Measurements from ENCODE around the gene CDKN1C. TPM values are rescaled to one million over a fixed set of nuclear protein-coding genes. Genes with fewer than 3 reads are reported as not detected.
A peak's percentile ranks its signal among the peaks of the same experiment; 100 is the strongest.

CDKN1C gene
- total RNA-seq, 2 donors from 2014 or later, result 17.2 to 28.7 TPM

- Histone ChIP-seq H3K27ac (peak within 1 kb of the TSS; percentile 29 to 52), H3K4me1 (peaks cover 0 to 39% of the 10 kb centered on the region in 2 donors), H3K36me3 (no peaks in the 10 kb centered on the region), H3K4me3 (peak within 1 kb of the TSS; percentile 43 to 60), H3K27me3 (peaks cover 0 to 6% of the 10 kb centered on the region in 2 donors), H3K9me3 (no peaks in the 10 kb centered on the region)
- TF ChIP-seq CTCF (IDR thresholded peaks at IDR 0.05), result no peak
- DNase-seq (ENCODE audit: low spot score), result no peak
Observed at GRCh38 chr11:2928605-2929530, 43.3 kb upstream of the CDKN1C start, which contains the start of gene PHLDA2. Gene PHLDA2 (minus strand): TSS chr11:2929420. CDS start chr11:2929364, 56 bp downstream.

- no peaks in the 10 kb centered on the region for H3K36me3 ChIP-seq
- H3K4me1 ChIP-seq, result peaks cover 0 to 40% of the 10 kb centered on the region in 2 donors
- peak overlapping the region; percentile 43 to 60 for H3K4me3 ChIP-seq
- DNase-seq (ENCODE audit: low spot score), result no peak
- no peaks in the 10 kb centered on the region for H3K9me3 ChIP-seq
- TF ChIP-seq CTCF (IDR thresholded peaks at IDR 0.05), result no peak
- H3K27me3 ChIP-seq, result peaks cover 0 to 6% of the 10 kb centered on the region in 2 donors
- no peak overlapping the region for H3K27ac ChIP-seq
Observed at GRCh38 chr11:2927851-2928604, 42.5 kb upstream of the CDKN1C start.

GRCh38 chr11:2927121-2927800 lies 41.7 kb upstream of the CDKN1C start:
- no peak overlapping the region for H3K27ac ChIP-seq
- peaks cover 0 to 40% of the 10 kb centered on the region in 2 donors for H3K4me1 ChIP-seq
- no peaks in the 10 kb centered on the region for H3K36me3 ChIP-seq
- no peaks in the 10 kb centered on the region for H3K9me3 ChIP-seq
- TF ChIP-seq CTCF (IDR thresholded peaks at IDR 0.05), result no peak
- peaks cover 0 to 6% of the 10 kb centered on the region in 2 donors for H3K27me3 ChIP-seq
- DNase-seq (ENCODE audit: low spot score), result no peak
- H3K4me3 ChIP-seq, result no peak overlapping the region

GRCh38 chr11:2926611-2927051 lies 41.1 kb upstream of the CDKN1C start:
- H3K4me1 ChIP-seq, result peaks cover 0 to 40% of the 10 kb centered on the region in 2 donors
- H3K9me3 ChIP-seq, result no peaks in the 10 kb centered on the region
- no peak for DNase-seq (ENCODE audit: low spot score)
- H3K4me3 ChIP-seq, result no peak overlapping the region
- H3K27me3 ChIP-seq, result peaks cover 0 to 6% of the 10 kb centered on the region in 2 donors
- H3K27ac ChIP-seq, result no peak overlapping the region
- no peak for TF ChIP-seq CTCF (IDR thresholded peaks at IDR 0.05)
- no peaks in the 10 kb centered on the region for H3K36me3 ChIP-seq

GRCh38 chr11:2924821-2925675 lies 39.5 kb upstream of the CDKN1C start:
- peaks cover 0 to 6% of the 10 kb centered on the region in 2 donors for H3K27me3 ChIP-seq
- no peaks in the 10 kb centered on the region for H3K9me3 ChIP-seq
- H3K36me3 ChIP-seq, result no peaks in the 10 kb centered on the region
- DNase-seq (ENCODE audit: low spot score), result no peak
- H3K27ac ChIP-seq, result no peak overlapping the region
- H3K4me3 ChIP-seq, result no peak overlapping the region
- H3K4me1 ChIP-seq, result peaks cover 0 to 39% of the 10 kb centered on the region in 2 donors
- TF ChIP-seq CTCF (IDR thresholded peaks at IDR 0.05), result no peak
